ENCODE data around the gene SPATA3.

Gene SPATA3

GRCh38 chr2:231050018-231050901, 54.3 kb downstream of the SPATA3 start:
- no peak for DNase-seq (ENCODE audit: low spot score)

- DNase-seq (ENCODE audit: low spot score): no peak
Measured at GRCh38 chr2:231051116-231051515, 55.2 kb downstream of the SPATA3 start.

- peak; percentile 85 for DNase-seq (ENCODE audit: low spot score)
Measured at GRCh38 chr2:231052494-231053451, 56.9 kb downstream of the SPATA3 start.

- no peak for DNase-seq (ENCODE audit: low spot score)
Measured at GRCh38 chr2:231053846-231054245, 57.9 kb downstream of the SPATA3 start.

- peak; percentile 96 for DNase-seq (ENCODE audit: low spot score)
Measured at GRCh38 chr2:231056453-231057416, 60.8 kb downstream of the SPATA3 start, which contains the start of gene PSMD1. PSMD1 (plus strand) TSS chr2:231056867; CDS start chr2:231057026, 159 bp downstream.

- DNase-seq (ENCODE audit: low spot score): no peak
Measured at GRCh38 chr2:231057590-231057989, 61.7 kb downstream of the SPATA3 start.

Measured in left forelimb (tissue), 1 donor.